GF-D8 (cell line): Measurements from ENCODE around the gene RHOF.
"Not testable (repeated sequence)": the region's sequence is repeated elsewhere in the genome, so short reads cannot be mapped to it uniquely, and the experiment has no call there.

Source experiments
- DNase-seq: peaks from one replicate; lab custom pipeline; 2025; lab: John Stamatoyannopoulos, UW

RHOF gene

DNA sequence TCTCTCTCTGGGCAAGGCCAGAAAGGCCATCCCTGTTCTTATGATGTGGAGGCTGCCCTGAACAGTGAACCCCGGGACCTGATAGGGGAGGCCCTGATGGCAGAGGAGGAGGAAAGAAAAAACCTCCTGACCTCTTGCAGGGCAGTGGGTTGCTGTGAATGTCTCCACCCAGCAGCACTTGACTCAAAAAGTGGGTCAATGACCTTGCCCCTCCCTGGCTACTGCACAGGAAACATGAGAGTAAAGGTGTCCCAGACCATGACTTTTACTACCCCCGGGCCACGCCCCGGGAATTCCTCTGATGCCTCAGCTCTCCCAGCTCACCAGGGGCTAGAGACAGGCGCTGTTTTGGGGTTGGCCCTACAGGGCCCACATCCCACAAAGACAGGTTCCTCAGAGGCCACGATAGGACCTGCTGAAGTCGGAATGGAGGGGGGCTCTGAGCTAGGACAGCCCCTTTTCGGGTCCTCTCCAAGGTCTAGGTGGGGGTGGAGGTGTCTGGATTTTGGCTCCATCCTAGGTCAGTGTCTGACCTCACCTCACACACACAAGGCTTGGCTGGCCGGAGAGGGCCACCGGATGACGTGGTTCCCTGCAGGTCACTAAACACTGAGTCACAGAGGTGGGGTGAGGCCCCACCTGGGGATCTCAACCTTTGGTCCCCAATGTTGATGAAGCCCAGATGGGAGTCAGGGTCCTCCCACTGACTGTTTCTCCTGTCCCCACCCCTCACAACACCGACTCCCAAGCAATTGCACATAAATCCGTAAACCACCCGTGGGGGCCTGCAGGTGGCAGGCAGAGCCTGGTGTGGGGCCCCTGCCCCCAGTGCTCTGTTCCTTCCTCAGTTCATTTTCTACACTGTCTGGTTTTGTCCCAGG, 1.6 kb downstream of the RHOF start:
- DNase-seq, result no peak

GRCh38 chr12:121790785-121791184, 2.7 kb downstream of the RHOF start:
- DNase-seq, result not testable (repeated sequence)

DNA sequence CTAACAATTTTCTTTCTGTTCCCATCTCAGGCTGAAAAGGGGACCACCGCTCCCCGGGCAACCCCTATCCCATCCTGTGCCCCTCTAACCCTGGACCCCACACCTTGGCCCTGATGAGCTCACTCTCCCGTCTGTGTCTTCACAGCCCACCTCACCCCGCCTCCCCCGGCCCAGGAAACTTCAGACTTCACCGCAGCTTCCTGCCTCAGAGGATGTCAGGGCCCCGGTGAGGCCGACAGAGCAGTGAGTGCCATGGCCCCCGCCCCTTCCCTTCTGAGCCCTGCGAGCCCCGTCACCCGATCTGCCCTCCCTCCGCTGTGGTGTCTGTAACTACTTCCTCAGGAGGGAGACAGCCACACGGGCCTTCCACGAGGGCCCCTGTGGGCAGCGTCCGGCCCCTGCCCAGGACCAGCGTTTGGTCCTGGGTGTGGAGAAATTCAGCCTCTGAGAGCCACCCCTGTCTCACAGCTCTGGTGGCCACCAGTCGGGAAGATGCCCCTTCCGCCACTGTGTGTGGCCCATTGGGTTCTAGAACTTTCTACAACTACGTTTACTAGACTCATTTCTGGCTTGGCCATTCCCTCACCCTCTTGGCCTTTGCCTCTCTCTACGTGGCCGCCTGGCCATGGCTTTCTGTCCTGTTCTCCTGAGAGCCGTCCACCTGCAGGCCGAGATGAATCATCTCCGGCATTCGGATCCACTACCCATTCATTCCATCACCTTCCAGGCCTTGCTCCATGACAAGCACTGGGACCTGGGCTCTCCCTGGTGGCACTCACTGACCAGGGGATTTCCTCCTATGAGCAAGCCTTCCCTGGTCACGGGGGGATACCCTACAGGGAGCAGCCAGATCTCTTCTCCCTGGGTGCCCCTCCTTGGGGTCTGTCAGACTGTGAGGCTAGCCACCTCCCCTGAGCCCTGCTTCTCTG, 3.4 kb downstream of the RHOF start:
- peak; percentile 94 for DNase-seq

DNA sequence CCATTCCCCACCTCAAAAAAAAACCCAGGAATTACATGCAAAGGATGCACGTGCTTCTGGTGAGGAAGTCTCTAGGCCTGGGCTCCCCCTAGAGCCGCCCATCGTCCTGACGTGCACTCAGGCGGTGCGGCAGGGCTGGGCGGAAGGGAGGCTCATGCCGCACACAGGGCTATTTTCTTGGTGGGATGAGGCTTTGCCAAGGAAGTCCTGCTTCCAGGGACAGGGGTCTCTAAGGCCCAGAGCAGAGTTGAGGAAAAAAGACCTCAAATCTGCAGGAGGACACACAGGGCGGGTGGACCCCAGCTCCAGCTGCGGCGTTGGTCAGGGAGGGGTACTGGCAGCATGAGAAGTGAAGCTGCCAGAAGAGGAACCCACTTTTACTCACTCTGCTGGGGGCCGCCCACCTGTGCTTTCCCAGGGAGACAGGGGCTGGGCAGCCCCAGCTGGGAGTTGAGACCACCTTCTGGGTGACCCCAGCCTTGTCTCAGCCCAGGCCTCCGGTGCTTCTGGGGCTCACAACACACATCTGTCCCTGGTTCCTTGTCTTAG, 4.2 kb downstream of the RHOF start:
- DNase-seq, result peak; percentile 58

- DNase-seq, result no peak
These were observed 5.2 kb downstream of the RHOF start for GRCh38 chr12:121788176-121788818.

DNA sequence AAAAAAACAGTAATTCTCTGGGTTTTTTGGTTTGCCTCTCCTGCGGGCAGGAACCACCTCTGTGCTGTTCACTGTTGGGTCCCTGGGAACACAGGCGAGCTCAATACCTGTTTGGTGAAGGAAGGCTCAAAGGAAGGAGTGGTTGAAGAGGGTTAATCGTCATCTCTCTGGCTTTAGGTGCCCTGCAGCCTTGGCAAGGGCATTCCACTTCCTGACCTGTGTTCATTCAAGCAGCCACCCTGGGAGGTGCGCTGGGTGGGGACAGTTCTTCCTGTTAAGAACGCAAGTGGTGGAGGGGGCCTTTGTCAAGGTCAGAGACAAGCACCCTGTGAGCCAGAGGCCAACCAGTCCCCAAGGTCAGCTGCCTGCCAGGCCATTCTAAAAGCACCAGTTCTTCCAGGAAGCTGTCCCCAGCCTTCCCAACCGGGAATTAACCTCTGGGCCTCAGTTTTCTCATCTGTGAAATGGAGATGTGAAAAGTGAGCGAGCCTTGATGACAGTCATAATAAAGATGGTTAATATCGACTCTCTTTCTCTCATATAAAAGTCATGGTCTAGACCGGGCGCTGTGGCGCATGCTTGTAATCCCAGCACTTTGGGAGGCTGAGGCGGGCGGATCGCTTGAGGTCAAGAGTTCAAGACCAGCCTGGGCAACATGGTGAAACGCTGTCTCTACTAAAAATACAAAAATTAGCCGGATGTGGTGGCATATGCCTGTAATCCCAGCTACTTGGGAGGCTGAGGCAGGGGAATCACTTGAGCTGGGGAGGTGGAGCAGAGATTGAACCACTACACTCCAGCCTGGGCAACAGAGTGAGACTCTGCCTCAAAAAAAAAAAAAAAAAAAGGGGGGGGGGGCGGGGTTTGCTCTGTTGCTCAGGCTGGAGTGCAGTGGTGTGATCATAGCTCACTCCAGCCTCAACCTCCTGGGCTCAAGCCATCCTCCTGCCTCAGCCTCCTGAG, 6.1 kb downstream of the RHOF start:
- no peak for DNase-seq

DNA sequence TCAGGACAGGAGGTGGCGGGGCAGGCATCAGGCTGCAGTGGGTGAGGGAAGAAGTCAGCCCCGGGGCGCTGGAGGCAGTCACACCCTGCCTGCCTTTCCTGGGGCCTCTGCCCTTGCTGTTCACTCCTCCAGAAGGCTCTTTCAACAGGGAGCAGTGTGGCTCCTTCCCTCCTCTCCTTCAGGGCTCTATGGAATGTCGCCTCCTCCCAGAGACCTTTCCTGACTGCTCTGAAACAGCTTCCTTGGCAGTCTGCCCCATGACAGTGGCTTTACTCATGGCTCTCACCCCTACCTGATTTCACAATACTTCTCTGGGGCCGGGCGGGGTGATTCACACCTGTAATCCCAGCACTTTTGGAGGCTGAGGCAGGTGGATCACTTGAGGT, 7.1 kb downstream of the RHOF start:
- DNase-seq, result no peak

DNA sequence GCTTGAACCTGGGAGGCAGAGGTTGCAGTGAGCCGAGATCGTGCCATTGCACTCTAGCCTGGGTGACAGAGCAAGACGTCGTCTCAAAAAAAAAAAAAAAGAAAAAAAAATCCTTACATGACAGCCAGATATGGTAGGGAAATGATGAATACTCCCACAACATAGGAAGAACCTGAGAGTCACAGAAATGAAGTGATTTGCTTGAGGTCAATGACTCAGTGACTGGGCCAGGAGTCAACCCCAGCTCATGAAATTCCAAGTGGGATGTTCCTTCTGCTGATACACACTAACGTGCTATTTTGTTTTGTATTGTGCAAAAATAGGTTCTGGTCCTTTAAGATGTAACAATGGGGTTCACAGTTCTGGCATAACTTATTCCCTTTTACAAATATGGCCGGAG, 9.0 kb downstream of the RHOF start:
- DNase-seq, result no peak

- no peak for DNase-seq
These were observed 9.7 kb downstream of the RHOF start for GRCh38 chr12:121783766-121784165.

- no peak for DNase-seq
These were observed 11.2 kb downstream of the RHOF start for GRCh38 chr12:121781998-121782979.

DNA sequence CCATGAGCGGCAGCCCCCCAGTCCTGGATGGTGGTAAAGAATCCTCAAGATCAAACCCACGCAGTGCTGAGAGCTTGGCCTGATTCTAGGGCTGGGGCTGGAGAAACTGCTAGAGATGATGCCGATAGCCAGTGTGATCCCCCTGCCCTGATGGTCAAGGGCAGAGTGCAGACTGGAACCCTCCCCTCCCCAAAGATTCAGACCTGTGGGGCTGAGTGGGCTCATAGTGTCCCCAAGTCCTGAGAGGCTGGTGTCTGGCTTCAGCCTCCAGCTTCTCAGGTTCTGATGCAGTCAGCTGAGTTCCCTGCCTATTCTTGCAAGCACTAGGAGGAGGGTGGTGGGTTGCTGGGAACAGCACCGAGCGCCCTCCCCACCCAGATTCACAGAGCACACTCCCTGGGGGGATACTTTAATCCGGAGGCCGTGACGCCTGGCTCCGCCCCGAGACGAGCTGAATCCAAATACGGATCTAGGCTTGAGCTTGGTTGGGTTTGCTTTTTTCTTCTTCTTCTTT, 11.9 kb downstream of the RHOF start:
- DNase-seq, result no peak

GRCh38 chr12:121780429-121780828, 13.1 kb downstream of the RHOF start:
- no peak for DNase-seq

DNA sequence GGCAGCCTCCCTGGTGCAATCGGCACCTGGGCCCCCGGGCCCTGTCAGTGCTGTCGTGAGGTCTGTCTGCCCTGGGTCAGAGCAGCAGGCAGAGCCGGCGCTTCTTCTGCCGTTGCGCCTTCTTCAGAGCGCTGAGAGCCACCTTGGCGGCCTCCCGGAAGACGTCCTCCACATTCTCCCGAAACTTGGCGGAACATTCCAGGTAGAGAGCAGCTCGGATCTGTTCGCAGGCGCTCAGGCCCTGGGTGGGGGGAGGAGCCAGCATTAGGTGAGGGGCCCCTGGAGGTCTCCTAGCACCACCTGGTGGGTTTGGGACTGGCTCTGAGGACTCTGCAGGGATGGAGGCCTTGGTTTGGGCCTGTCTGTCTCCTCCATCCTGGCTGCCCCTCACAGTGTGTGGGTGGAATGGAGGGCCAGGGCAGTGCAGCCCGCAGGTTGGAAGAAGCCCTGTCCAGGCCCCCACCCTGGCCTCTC, 14.0 kb downstream of the RHOF start:
- no peak for DNase-seq

DNA sequence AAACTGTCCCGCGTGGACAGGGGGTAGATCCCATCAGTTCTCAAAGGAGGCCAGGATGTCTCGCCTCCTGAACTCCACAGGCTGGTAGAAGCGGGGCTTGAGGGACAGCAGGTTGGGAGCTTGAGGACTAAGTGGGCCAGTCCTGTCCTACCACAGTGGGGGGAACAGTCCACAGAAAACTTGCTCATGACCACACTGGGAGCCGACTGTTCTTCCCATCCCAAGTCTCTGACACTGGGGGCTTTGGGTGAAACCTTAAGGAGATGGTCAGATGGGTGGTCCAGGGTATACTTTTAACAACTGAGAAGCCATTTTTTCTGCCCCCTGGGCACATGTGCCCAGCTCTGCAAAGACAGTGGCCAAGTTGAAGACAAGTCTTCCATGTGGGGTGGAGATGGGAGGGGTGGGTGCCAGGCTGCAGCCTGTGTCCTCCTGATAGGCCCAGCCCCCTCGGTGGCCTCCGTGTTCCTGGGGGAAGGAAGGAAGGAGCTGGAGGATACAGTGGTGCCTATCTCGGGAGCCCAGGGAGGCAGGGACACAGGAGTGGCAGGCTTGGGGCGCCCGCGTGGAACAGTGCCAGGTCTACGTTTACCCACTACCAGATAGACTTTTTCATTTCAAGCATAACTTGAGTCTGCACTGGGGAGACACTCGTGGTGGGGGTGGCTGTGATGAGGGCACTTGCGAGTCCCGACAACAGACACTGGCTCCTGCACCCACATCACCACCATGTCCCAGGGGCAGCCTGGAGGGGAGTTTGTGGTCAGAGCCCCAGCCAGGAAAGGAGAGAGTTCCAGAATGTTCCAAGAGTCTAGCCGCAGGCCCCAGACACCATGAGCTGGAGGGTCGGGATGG, 14.7 kb downstream of the RHOF start:
- no peak for DNase-seq

DNA sequence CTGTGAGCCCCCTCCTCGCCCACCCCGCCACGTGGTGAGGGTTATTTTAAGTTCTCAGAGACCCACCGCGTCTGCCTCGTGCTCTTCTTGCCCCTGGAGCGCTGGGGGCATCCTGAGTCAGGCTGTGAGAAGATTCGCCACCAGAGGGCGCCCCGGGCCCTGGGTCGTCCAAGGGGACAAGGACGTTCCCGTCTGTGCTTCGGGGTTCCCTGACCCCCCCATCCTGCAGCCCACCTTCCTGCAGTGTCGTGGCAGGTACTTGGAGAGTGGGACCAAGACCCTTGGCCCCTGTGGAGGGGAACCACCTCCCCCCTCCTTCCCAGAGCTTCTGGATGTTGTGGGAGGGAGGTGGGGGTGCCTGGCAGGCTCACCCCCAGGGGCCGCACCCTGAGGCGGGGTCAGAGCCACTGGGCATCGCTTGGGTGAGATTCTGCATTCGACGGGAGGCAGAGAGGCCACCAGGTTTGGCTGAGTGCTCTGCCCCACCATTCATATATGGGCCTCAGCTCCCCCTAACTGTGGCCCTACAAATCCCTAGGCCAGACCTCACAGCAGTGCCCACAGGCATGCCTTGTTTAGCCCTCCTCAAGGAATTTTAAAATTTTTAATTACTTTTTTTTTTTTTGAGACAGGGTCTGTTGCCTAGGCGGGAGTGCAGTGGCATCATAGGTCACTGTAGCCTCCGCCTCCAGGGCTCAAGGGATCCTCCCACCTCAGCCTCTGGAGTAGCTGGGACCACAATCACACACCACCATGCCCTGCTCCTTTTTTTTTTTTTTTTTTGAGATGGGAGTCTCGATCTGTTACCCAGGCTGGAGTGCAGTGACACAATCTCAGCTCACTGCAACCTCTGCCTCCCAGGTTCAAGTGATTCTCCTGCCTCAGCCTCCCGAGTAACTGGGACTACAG, 17.0 kb downstream of the RHOF start:
- DNase-seq, result no peak

DNA sequence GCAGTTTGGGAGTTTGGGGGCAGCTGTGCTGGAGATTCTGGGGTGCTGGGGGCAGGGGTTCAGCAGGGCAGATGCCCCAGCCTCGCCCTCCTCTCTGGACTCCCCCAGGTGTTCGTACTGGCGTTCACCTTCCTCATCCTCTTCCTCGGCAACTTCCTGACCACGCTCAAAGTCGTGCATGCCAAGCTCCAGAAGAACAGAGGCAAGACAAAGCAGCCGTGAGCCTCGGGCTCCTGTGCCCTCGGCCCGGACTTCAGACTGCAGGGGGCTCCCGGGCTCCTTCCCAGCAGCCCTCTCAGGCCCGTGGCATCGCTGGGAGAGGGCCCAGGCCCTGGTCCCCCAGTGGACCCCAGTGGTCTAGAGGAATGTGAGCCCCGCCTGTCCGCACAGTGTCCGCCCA, 18.0 kb downstream of the RHOF start:
- DNase-seq, result no peak

GRCh38 chr12:121774968-121775474, 18.5 kb downstream of the RHOF start:
- DNase-seq, result no peak
